Nucleus accumbens (tissue), 56 donors: ENCODE measurements around the gene MBD3.

Experiments used
- DNase-seq, 56 donors: peaks; one replicate each; lab custom pipeline; 2025; lab: John Stamatoyannopoulos, UW

The MBD3 gene

DNA sequence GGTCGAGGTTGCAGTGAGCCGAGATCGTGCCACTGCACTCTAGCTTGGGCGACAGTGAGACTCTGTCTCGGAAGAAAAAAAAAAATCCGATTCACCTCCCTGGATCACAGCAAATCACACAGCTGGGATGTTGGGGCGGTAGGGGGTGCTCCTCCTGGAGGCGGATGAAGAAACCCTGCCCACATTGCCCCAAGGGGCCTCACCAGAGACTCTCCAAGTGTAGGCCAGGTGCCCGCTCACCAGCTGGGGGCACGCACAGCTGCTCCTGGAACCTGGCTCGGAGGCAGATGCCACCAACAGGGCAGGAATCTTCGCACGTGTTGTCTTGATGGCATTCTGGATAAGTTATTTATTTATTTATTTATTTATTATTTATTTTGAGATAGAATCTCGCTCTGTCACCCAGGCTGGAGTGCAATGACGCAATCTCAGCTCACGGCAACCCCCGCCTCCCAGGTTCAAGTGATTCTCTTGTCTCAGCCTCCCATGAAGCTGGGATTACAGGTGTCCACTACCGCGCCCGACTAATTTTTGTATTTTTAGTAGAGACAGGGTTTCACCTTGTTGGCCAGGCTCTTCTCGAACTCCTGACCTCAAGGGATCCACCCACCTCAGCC is 9.5 kb upstream of the MBD3 start:
- no peak for DNase-seq

DNA sequence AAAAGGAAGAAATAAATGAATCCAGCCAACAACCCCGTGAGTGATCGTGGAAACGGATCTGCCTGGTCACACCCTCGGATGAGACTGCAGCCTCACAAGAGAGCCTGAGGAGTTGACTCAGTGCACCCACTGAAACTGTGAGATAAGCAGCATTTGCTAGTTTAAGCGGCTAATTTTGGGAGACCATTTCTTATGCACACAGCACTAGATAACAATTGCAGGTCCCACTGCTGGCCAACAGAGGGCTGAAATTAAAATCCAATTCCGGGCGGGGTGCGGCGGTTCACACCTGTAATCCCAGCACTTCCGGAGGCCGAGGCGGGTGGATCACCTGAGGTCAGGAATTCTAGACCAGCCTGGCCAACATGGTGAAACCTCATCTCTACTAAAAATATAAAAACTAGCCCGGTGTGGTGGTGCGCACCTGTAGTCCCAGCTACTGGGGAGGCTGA is 9.0 kb upstream of the MBD3 start:
- DNase-seq: no peak

DNA sequence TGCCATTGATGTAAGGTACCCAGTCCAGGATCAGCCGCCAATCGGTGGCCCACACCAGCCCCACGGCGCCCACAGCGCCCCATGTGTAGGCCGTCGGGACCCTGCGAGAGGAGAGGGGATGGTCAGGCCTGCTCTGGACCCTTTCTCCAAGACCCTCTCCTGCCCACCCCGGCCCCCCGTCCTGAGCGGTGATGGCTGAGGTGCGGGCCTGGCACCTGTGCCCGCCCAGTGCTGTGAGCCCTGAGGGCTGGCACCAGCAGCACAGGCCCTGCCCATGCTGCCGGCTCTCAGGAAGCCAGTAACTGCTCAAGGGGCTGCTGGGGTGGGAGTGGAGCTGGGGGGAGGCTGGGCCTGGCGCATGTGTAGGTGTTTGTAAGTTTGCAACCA is 6.8 kb upstream of the MBD3 start:
- no peak for DNase-seq

DNA sequence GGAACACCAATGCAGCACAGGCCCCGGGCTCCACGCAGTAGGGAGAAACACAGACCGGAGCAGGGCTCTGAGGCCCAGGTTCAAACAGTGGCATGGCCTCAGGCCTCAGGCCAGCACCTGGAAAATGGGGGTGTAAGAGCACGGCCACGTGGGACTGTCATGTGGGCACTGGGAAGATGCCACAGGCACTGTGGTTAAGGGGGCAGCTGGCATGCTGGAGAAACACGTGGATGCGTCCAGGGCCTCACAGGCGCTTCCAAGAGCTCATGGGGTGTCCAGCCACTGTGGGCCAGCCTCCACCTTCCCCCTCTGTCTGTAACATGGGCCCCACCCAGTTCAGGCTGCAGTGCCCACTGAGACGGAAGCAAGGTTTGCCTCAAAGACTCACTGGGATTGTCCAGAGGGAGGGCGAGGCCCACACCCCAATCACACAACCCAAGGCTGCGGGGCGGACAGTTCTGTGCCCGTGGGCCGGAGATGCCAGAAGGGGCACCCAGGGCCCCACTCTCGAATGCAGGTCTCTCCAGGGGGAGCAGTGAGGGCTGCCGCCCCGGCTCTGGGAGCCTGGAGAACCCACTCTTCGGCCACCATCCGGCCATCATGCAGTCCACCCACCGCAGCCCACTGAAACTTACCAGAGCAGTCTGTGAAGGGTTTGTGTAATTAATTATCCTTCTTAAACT is 6.3 kb upstream of the MBD3 start:
- no peak for DNase-seq

DNA sequence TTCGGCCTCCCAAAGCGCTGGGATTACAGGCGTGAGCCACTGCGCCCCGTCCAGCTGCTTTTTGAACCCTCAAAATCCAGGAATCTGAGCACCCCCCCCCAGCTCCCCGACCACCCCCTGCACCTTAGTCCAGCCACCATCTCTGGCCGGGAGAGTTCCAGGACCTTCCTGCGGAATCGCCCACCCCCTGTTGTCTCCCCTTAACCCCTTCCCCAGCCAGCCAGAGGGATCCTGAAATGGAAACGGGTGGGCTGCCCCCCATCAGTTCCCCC is 772 bp upstream of the MBD3 start:
- DNase-seq: no peak

DNA sequence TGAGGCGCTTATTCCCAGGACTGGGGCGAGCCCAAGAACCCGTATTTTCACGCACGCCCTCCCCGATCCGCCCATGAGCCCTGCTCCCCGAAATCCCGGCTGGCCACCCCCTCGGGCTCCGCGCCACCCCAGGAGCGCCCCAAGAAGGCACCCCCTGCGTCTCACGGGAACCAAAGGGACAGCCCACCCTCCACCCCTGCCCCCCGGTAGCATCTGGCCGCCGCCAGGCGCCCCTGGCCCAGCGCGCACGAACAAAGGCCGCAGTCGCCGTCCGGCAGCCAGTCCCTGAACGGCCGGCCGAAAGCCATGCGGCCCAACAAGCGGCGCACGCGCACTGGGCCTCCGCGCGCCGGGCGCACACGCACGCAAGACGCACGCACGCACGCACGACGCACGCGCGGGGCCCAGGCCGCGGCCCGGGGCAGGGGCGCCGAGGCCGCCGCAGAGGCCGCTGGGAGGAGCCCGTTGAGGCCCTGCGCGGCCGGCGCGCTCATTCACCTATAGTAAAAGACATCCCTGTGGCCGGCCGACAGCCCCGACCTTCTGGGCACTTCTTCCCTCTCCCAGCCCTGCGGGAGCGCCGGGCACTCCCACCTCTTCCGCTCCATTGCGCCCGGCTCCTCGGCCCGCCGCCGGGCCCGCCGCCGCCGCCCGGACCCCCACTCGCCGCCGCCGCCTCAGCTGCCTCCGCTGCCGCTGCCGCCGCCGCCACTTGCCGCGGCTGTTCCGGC is 476 bp downstream of the MBD3 start:
- peak in 54 of 56 donors; percentile 25 to 87 (median 67) for DNase-seq

DNA sequence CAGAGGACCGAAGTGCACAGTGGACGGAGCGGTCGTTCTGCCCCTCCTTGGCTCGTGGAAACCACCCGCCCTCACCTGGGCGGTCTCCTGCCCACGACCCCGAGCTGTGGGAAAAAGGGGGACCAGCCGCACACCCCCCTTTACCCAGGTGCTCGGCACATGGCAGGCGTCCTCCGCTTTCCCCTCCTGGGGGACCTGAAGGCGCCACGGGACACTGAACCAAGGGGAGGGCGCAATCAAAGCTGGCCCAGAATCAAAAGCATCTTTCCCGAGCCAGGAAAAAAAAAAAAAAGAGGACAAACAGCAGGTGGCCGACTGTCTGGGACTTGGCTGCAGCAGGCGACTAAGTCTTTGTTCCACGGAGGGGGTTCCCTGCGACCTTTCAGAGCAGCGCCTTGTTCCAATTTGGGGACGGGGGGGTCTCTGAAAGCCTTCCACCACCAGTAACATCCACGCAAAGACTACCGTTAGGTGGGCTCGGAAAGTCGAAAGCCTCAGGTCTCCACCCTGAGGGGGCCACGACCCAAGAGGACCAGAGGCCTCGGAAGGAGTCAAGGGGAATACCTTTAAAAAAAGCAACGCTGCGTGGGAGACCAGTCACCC is 1.1 kb downstream of the MBD3 start:
- DNase-seq: peak in 2 of 56 donors; percentile 19 to 32

DNA sequence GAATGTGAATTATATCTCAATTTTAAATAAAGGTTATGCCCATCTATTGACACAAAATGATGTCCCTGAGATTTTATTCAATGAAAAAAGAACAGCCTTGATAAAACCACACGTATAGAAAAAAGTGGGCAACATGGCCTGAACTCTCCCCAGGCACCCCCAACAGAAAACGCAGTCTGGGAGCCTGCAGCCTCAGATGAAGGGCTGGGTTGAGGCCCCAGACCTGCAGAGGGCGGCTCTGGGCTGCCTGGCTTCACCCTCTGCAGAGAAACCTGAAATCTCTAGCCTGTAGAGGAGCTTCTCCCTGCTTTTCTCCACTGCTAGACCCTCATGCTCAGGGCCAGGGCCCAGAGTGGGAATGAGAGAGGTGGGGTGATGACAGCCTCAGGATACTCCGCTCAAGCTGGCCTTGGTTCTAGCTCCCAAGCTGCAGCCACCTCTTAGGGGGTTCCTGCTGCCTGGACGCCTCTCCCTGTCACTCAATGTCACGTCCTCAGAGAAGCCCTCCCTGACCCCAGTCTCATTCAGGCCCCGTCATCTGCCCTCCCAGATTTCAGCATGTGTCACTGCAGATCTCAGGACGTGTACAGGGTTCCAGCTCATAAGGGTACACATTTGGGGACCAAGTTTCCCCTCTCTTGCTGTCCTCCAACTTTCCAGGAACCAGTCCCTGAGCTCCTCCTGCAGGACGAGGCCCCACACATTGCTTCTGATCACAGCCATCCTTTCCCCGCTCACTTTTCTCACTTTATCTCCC is 1.8 kb downstream of the MBD3 start:
- DNase-seq: no peak

DNA sequence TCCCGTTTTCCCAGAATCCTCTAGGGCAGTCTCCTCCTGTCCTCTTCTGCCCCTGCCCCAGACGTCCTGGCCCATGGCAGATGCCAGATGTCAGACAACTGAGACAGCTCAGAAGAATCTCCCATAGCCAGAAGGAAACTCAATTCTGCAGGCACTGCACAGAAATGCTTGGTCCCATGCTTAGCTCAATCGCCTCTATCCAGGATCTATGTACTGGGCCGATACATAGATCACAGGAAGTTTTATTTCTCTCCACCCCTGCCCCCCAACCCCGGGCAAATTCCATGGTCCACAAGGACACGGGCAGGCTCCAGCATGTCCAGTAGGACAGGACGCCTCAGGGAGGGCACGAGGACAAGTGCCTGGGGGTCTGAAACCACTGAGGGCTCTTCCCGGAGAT is 4.8 kb downstream of the MBD3 start:
- no peak for DNase-seq

DNA sequence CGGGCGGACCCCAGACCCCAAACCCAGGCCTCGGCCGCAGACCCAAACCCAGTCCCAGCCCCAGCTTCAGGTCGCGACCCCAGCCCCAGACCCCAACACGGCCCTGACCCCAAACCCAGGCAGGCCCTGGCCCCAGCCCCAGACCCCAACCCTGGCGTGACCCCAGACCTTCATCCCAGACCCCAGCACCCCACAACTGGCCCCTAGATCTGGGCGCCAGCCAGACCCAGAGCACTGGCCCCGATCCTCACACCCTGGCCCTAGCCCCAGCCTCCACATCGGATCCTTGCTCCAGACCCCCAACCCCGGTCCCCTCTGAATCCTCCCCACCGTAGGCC is 7.5 kb downstream of the MBD3 start:
- DNase-seq: no peak

DNA sequence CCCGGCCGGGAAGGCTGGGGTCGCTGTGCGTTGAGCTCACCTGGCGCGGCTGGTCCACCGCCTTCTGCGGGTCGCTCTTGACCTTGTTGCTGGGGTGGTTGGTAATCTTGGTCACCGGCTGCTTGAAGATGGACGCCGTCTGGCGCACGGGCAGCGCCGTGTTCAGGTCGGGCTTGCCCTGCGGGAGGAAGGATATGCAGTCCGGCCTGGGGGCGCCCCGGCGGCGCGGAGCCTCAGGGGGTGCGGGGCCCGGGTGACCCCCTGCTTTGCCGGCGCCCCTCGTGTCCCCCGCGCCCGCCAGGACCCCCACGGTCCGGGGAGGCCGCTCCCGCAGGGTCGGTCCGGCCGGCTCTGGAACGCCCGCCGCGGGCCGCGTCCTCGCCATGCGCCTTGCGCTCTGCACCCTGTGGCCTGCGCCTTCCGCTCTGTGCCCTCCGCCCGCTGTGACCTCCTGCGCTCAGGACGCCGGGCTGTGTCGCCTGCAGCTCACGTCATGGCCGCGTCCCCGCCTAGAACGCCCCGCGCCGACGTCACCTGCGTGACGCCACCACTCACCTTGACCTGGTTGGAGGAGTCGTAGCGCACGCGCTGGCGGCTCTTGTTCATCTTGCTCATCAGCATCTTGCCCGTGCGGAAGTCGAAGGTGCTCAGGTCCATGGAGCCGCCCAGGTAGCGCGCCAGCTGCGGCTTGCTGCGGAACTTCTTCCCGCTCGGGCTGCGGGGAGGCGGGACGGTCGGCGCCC is 8.0 kb downstream of the MBD3 start:
- no peak for DNase-seq

DNA sequence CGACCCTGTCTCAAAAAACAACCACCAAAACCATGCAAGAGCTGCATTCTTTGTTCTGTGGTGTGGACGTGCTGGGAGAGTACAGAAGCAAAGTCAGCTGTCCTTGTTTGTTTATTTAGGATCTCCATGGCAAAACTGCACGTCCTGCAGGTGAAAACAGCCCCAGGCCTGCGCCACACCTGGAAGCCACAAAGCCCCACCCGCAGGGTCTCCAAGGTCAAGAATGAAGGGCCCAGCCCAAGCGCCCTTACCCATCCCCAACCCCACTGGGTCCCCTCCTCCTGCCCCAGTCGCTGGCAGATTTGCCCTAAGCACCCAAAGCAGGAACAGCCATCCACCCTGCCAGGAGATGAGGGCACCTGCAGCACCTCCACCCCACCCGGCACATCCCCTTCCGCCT is 10.5 kb downstream of the MBD3 start:
- no peak for DNase-seq

DNA sequence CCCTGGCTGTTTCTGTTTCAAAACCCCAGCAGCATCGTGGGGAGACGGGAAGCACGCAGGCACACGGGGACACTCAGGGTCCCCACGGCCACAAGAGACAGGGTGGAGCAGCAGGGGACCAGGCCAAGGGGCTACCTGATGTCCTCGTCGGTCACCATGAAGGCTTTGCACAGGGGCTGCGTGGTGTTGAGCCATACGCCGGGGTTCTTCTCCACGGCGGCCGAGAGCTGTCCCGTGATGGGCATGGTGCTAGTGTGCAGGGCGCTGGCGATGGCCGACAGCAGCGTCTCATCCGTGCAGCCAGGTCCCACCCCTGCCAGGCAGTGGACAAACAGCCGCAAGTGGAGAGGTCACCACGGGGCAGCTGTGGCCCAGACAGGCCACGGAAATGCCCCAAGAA is 11.7 kb downstream of the MBD3 start:
- no peak for DNase-seq

DNA sequence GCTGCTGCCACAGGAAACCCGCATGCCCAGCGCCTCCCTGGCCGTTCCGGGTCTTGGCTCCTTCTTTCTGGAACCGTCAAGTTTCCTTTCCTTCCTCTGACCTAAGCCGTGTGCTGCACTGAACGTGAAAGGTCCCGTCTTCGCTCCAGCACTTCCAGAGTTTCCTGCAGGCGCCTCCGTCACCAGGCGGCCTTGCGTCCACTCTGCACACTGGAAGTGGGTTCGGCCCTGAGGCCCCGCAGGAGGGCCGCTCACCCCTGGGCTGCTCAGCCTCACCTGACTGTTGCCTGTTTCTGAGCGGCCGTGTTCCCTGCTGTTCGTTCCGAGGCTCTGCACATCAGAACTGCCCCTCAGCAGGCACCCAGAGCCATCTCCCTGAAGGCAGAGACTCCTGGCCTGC is 12.3 kb downstream of the MBD3 start:
- no peak for DNase-seq

DNA sequence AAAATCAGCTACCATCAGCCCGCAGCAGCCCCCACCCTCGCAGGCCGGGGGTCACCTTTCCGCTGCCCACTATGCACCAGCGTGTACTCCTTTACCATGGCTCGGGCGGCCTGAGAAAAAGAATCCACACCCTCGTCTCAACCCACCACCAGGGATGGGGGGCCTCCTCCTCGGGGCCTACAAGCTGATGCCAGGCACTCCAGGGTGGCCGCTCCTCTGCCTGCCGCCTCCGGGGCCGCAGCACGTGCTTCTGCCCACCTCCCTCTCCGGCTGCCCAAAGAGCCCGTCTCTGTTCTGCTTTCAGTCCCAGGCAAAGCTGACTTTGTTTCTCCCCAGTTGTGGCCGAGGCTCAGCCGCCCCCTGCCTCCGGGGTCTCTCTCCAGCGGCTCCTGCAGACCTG is 13.4 kb downstream of the MBD3 start:
- no peak for DNase-seq

DNA sequence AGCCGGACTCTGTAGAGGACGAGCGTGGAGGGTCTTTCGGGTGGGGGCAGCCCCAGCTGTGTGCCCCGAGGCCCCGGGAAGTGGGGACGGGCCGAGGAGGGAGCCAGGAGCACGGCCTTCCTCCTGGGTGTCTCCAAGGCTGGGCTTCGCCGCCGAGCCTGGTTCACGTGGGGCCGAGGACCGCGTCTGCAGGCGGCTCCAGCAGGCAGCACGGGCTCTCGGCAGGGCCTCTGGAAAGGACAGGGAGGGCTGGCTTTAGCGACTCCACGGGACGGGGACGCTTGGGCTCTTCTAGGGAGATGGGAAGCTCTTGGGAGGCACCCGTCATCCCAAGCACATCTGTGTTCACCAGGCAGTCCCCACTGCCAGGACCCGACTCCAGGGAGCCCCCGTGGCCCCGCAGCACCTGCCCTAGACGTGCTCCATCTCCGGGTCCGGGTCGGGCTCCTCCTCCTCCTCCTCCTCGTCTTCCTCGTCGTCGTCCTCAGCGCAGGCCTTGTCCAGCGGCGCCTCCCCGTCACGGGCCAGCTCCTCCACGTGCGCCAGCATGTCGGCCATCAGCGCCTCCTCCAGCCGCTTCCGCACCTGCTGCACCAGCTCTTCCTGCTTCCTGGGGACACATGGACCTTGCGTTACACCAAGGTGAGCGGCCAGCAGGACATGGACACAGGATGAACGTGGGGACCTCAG is 14.6 kb downstream of the MBD3 start:
- no peak for DNase-seq

DNA sequence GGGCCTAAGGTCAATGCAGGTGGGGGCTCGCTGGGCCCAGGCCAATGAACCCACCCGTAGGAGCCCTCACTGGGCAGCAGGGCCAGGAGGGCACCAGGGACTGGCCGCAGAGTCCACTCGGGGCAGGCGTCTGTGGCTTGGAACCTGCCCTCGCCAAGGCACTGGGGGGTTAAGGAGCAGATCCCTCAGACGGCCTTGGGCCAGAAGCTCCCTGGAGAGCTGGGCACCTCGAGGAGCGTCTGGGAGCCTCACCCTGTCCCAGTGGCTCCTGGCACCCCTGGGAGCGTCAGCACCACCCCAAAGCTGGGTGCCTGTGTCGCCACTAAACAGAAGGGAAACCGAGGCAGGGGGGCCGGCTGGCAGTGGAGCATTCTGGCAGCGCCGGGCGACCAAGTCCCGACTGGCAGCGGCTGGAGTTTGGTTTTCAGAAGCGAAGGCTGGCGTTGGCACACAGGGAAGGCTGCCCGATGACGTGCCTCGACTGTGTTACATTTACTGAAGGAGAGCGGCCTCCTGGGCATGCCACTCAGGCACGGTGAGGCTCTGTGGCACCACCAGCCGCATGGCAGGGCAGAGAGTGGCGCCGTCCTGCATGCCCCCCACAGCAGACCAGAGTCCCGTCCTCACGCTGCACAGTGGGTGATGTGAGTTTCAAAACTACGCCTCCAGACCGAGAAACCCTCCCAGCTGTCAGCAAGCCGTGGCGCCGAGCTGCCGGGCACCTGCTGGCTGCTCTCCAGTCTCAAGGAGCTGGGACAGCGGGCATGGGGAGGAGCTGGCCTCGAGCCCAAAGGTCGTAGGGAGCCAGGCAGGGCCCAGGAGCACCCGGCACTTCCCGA is 15.4 kb downstream of the MBD3 start:
- no peak for DNase-seq

DNA sequence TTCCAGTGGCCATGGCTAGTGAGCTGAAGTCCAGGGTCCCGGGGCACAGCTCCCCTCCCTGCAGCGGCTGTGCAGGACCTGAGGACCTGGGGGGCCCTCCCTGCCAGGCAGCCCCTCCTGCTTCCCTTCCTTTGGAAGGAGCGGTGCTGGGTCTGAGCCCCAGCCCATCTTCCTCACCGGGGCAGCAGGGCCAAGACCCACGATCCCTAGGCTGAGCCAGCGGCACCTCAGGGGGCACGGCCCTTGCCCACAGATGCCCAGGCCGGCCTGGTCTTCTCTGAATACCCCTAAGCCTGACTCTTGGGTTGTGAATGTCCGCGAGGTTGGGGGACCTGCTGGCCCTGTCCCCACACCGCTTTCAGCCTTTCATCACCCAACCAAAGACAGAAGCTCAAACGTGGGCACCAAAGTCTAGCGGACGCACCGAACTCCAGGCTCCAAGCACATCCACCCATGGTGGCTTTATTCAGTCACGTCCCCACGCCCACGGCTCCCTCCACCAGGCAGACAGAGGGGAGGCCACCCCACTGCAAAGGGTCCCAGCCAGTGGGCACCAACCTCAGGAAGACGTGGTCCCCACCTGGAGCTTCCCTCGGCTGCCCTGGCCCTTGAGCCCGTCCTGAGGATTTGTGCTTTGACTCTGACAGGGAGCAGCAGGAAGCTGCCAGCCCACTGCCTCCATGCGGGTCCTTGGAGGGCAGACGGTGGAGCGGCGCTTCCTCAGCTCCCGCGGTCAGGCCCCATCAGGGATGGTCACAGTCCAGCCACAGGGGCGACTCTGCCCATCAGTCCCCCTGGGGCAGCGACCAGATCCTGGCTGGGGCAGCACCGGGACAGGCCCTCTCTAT is 16.2 kb downstream of the MBD3 start:
- no peak for DNase-seq
